Measurements from ENCODE around the gene ARMCX6.
A peak's percentile ranks its signal among the peaks of the same experiment; 100 is the strongest.
"Not testable (repeated sequence)": the region's sequence is repeated elsewhere in the genome, so short reads cannot be mapped to it uniquely, and the experiment has no call there.

The ARMCX6 gene

DNA sequence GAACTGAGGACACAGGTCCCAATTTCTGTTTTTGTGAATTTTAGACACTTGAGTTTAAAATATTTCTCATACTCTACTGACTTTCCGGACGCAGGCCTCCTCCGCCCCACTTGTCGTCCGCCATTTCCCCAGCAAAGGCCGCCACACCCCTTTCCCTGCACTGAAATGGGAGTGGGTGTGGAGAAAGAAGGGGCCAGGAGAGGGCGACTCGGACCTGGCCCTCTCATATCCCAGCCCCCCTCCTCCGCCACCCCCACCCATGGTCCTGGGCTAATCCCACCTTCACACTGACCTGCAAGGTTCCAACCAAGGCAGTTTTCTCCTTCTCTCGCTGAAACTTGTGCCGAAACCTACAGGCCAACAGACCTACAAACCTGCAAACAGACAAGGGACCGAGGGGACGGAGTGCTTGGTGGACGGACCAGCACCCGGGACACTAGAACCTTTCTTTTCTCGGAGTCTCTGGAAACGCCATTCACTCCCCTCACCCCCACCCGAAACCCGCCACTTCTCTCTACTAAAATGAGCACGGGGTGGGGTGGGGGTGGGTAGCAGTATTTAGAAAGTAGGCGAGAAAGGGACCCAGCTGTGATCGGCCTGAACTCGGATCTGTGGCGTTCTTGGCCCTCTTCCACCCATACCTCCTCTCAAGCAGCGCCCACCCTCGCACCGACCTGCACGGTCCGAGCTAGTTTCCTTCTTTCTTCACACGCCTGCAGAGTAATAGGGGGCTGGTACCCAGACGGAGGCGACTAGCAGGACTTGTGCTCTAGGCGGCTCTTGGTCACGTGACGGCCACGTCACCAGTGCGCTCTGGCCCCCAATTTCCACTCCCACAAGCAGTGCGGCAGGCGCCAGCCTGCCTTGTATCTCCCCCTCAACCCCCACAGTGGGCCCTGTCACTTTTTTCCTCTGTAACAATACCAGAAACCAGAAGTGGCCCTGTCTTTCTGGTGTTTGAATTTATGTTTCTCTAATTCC is at the start of gene ARMCX6:
Gene ARMCX6 (minus strand): TSS at position 790 of the 981 bp plus-strand sequence. CDS start 1,380 bp downstream, outside the sequence.
- peak; percentile 46 for DNase-seq (ENCODE audit: low read depth)

DNA sequence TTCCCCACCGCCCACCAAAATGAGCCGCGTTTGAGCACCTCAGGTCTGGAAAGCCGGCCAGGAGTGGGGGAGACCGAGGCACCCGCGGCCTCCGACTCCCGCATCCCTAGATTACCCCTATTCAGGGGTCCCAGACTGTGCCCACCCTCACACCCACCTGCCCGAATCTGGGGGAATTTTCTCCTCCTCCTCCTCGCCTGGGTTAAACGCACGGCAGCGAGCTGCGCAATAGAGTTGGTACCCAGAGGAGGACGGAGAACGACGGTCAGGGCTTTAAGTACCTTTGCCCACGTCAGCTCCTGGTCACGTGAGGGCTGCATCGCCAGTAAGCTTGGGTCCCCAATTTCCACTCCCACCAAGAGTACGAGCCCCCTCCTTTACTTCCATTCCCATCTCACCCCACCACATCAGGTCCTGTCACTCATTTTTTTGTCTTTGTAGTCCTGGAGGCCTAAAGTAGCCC is 41.8 kb upstream of the ARMCX6 start, which contains the start of gene ARMCX2:
Gene ARMCX2 (minus strand): TSS at position 250 of the 463 bp plus-strand sequence. CDS start 2,262 bp downstream, outside the sequence.
- no peak for DNase-seq (ENCODE audit: low read depth)

DNA sequence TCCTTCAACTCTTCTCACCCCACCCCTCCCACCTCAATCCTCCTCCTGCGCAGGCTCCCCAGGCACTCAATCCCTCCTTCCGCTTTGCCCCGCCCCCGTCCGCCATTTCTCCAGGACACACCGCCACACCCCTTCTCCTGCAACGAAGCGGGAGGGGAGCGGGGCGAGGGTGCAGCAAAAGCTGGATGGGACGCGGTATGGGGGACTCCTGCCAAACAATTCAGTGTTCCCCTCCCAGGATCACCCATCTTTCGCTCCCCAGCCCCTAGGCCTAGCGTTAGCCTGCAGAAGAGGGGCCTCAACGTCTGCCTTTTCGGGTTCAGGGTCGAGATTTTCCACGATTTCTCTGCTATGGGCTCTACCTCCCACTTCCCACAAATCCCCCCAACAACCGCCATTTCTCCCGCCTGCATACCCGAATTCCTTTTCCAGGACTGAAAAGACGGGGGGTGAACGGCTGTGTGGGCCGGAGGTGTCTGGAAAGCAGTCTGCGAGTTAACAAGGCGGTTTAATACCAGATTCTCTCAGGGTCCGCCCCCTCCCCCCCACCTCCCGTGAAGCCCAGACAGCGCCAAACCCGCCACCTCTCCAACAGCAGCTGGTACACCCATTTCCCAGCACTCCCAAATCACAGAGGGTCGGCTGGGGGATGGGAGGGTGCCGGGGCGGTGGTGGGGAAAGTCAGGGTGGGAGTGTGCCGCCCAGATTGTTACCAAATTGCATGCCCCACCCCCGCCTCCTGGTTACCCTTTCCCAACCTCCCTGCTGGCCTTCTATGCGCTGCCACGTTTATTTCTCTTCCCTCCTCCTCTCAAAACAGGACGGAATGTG is 41.1 kb upstream of the ARMCX6 start:
- no peak for DNase-seq (ENCODE audit: low read depth)

DNA sequence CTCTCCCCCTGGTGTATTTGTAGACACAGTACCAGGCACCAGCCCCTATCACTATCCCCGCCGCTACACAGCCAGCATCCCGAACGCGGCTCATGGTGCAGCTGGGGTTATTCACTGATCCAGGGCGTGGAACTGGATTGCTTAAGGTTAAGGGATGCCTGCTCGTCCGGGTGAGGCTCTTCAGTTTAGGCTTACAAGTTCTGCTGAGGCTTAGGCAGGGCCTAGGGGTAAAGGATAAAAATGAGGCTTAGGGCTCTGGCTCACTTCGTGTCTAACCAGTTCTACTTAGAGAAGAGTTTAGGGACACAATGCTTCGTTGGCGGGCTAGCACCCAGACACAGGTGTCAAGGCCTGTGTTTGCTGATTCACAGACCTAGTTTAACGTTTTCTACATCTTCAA is 39.7 kb upstream of the ARMCX6 start:
- DNase-seq (ENCODE audit: low read depth): no peak

DNA sequence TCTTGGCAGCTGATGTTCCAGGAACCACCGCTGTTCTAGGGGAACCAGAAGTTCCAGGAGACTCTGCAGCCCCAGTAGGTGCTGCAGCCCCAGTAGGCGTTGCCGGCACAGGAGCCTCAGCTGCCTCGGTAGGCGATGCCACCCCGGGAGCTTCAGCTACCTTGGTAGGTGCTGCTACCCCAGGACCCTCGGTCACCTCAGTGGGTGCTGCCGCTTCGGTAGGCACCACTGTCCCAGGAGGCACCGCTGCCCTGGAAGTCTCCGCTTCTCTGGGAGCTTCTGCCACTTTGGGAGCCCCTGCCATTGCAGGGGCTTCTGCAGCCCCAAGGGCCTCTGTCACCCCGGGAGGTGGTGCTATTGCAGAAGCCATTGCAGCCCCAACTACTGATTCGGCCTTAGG is 39.0 kb upstream of the ARMCX6 start:
- no peak for DNase-seq (ENCODE audit: low read depth)

DNA sequence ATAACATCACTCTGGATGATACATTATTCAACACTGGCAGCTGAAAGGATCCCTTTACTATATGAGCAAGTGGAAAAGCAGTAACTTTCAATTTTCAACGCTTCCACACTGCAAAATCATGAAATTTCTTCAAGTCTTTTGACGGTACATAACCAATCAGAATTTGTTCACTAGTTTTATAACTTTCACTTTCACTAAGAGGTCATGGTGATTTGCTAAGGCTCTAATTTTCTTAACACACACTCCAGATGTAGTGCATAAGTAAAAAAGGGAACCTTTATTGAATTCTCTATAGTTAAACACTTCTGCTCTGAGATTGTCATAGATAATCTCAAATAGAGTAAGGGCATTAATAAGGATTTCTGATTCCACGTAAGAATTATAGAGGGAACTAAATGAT is 37.7 kb upstream of the ARMCX6 start:
- no peak for DNase-seq (ENCODE audit: low read depth)

DNA sequence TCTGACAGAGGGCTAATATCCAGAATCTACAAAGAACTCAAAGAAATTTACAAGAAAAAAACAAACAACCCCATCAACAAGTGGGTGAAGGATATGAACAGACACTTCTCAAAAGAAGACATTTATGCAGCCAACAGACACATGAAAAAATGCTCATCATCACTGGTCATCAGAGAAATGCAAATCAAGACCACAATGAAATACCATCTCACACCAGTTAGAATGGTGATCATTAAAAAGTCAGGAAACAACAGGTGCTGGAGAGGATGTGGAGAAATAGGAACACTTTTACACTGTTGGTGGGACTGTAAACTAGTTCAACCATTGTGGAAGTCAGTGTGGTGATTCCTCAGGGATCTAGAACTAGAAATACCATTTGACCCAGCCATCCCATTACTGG is 29.9 kb upstream of the ARMCX6 start:
- DNase-seq (ENCODE audit: low read depth): not testable (repeated sequence)

DNA sequence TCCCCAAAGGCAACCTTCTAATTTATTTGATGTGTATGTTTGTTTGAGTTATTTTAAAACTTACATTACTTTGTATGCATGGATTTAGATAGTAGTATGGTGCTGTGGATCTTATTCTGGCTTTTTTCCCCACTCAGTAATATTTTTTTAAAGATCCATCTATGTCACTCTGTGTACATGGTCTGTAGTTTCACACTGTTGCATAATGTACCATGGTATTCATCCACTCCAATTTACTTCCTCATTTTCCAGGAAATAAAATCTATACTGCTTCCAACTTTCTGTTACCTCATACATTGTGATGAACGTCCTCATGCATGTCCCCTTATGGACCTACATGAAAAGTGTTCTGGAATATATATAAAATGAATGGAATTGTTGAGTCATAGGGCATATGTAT is 24.3 kb upstream of the ARMCX6 start:
- DNase-seq (ENCODE audit: low read depth): no peak

DNA sequence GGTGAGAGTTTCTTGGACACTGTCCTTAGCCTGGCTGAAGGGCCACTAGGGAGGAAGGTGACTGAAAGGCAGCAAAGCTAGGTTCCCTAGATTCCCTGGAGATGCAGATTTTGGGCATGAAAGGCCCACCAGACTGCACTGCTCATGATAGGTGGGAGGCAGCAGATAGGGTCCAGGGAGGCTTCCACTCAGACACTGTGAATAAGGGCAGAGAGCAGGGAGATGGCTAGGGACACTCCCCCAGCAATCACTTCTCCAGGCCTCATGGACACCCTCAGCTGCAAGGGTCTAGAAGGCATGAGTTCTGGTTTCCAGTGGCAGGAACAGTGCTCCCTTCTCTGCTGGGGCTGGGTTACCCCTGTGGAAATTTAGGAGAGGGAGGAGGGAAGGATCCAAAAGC is 21.8 kb upstream of the ARMCX6 start:
- no peak for DNase-seq (ENCODE audit: low read depth)

DNA sequence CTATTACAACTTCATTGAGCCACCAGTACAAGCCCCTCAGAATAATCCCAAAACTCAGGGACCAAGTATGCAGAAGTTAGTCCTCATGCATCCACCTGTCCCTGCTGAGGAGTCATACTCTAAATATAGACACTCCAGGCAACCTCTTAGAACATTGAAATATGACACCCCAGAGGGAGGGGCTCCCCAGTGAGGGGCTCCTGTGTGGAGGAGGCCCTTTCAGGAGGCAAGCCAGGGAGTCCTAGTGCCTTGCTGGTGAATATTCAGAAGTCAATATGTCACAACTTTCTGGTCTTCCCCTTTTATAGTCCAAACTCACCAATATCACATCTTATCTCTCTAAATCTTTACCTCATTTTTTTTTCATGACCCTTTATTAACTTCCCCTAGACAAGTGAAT is 1.6 kb upstream of the ARMCX6 start:
- no peak for DNase-seq (ENCODE audit: low read depth)

DNA sequence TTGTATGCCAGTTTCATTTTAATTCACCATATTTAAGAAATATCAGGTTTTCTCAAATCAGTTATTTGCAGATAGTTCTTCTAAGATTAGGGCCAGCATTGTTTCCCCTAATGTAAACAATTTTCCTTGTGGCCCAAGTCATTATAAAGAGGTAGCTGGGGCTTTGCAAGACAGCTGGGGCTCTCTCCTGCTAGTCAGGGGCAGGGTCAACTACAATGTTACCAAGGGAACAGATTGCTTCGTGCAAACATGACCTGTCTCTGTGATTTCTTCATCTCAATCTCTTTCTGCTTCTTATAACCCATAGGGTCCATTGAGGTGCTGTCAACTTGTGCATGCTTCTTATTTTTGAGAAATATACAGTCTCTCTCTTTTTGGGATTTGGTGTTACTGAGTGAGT is 12.1 kb downstream of the ARMCX6 start:
- DNase-seq (ENCODE audit: low read depth): no peak

DNA sequence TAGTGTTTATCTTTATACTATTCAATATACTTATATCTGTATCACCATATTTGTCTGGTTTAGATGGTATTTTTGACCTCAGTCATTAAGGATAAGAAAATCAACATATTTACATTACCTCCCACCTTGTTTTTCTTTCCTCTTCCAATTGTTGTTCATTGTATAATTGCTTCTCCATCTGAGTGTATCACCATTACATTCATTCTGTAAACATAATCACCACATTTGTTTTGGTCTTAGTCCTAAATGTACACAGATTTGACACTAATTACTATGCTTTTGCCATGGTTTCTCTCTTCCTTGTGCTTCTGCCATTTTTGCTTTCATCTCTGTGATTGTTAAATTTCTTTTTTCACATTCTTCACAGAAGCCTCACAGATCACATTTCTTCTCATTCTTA is 12.7 kb downstream of the ARMCX6 start:
- no peak for DNase-seq (ENCODE audit: low read depth)

DNA sequence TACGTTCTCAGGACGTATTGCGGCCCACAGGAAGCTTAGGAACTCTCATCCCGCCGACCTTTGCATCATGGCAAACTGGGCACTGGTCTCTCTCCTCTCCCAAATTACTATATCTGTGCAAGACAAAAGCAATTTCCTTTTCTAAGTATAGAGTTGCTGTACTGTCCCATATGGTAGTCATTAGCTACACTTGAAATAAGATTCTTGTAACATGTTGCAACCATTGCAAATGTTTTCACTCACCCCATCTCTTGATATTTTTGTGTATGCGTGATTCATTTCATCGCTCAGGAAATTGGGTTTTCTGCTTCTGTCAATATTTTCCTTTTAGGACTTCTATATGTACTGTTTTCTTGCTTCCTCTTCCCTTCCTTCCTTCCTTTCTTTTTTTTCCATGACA is 15.7 kb downstream of the ARMCX6 start:
- no peak for DNase-seq (ENCODE audit: low read depth)

DNA sequence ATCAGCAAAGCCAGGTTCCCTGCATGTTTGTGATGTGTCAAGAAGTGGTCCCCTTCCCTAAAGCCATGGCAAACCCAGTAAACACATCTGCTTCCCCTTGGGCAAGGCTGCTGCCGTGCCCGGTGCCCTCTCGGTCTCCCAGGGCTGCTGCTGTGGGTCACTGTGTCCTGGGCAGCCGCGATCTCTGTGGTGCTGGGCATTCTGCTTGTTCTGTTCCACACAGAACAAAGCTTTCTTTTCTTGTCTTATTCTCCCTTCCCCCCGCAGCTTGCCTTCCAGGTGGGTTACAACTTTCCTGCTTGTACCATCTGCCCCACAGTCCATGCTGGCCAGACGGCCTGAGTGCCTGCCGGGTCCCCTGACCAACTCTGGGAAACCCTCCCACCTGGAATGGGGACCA is 18.2 kb downstream of the ARMCX6 start:
- not testable (repeated sequence) for DNase-seq (ENCODE audit: low read depth)

DNA sequence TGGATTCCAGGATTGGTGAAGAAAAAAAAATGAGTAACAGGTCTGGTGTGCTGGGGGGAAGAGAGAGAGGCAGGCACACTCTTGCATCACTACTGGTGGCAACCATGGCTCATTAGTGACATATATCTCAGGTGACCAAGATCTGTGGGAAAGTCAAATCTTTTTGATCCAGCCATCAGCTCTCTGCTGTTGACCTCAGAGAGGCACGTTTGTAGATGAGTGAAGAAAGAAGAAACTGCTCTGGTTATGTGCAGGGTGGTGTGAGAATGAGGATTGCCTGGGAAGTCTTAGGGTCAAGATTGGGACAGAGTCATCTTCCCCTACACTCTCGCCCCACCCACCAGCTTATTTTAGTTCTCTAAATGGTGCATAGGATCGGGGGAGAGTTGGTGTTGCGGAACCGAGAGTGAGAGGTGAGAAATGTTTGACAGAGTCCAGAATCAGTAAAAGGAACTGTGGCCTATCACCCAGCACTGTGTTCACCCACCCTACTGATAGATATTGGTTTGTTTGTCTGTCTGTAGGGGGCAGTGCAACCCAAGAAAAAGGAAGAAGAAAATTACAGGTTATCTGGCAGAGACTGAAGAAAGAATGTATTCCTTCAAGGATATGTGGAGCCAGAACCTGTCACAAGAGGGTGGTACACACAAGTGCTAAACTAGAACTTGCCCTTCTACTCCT is 21.9 kb downstream of the ARMCX6 start:
- peak; percentile 20 for DNase-seq (ENCODE audit: low read depth)
